ENCODE measurements around the gene NIPAL3.

The NIPAL3 gene

DNA sequence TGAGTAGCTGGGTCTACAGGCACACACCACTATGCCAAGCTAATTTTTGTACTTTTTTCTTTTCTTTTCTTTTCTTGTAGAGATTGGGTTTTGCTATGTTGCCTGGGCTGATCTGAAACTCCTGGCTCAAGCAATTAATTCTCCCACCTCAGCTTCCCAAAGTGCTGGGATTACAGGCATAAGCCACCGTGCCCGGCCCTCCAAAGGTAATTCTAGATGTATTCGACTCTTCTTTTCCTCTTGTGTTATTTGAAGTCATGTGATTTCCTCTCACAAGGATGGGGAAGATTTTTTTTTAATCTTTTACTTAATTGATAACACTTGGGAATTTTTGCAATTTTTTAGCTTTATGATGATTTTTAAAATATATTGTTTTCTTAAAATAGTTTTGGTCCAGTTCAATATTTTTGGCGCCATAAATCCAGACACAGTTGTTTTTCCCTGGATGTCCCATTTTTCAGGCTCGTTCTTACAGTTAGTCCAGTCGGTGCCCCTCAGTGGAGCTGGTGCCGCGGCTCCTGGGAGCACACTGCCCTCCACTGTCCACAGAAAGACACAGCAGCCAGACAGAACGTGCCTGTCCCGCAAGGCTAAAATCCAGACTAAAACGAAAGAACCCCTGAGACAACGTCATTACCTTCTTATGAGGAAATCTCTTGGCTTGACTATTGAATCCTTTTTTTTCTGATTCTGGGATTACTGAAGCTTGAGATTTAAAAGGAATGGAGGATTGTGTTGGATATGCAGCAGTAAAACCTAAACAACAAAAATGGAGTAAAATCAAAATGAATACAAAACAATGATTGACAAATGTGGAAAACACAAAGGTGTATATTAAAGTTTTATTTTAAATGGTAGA lies 24.4 kb upstream of the NIPAL3 start:
- DNase-seq (ENCODE audit: low read depth in 2 of 3, low spot score in 1 of 3), result peak; percentile 45 to 56 (median 52)

DNA sequence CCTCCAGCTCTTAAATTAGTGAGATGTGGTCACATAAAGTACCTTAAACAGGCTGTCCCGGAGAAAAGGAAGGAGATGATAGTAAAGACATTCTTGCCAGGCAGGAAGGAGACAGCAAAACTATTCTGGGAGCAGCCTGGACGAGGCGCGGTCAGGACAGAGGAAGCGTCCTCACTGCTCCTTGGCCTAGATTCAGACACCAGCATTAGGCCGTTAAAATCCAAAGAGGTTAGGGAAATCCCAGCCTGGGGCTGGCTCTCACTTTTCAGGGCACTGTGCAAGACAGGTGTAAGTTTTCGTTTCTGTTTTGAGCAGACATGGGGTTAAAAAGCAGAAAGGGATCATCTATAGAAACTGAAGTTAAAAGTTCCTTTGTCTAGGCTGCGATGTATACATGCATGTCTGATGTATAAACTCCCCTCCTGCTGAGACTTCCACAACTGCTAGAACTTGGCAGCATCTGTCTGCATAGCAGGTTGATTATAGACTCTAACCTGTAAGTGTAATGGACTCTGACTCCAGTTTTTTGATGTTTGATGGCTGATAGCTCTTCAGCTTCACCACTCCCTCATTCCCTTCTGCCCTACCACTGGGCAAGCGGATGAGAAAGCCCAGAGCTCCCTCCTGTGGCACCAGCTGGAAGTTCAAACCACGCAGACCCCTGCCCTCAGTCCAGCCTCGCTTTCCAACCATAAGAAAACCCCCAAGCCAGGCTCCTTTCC lies 23.6 kb upstream of the NIPAL3 start:
- peak; percentile 47 to 62 (median 48) for DNase-seq (ENCODE audit: low read depth in 2 of 3, low spot score in 1 of 3)

DNA sequence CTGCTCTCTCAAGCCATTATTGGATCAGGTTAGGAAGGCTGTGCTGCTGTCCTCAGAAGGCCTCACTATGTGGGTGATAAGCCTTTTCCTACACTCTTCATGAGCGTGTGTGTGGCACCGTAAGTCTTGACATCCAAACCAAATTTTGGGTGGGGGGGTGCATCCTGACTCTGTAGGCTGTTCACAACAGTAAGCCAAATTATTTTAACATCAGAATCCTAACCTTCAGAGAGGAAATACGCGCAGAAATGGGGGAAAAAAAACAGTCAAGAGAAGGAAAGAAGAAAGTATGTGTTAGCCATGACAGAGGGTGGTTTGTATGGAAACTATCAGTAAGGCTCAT lies 23.0 kb upstream of the NIPAL3 start:
- no peak for DNase-seq (ENCODE audit: low read depth in 2 of 3, low spot score in 1 of 3)

DNA sequence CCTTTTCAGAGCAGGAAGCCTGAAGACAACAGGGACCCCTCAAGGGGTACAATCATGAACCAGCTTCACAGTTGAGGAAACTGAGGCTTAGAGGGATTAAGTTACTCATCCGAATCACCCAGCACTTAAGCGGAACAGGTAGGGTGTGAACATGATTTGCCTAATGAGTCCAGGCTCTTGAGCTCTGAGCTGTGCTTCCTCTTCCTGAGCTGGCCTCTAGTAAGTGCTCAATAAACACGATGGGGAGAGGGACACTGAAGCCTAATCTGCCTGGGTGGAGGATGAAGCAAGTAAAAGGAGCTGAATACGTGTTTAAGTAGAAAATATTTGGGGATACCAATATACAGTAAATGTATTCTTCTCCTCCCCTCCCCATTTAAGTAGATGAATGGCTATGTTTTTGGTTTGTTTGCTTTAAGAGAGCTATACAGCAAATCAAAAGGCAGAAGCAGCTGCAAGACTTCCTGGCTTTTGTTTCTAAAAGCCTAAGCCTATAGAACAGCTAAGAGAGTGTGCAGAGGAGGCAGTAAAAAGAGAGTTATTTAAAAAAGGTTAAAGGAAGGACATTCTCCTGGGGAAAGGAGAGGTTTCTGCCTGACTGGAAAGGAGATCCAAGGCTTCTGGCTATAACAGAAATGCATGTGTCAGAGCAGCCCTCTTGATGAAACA lies 22.5 kb upstream of the NIPAL3 start:
- no peak for DNase-seq (ENCODE audit: low read depth in 2 of 3, low spot score in 1 of 3)

DNA sequence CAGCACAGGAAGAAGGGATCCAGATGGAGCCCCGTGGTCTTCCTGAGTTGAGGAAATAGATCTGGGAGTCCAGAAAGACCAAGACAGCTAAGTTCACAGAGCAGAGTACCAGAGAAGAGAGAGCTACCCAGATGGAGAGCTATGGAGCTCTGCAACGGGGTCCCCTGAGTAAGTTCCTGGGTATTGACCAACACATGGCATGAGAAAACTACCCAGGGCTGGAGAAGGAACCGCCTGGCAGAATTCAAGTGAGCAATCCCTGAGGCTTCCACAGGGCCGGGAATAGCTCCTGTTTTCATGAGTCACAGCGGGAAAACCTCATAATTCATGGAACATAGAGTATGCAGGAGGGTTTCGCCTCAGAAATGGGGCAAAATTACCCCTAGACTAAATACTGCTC lies 21.7 kb upstream of the NIPAL3 start:
- no peak for DNase-seq (ENCODE audit: low read depth in 2 of 3, low spot score in 1 of 3)

DNA sequence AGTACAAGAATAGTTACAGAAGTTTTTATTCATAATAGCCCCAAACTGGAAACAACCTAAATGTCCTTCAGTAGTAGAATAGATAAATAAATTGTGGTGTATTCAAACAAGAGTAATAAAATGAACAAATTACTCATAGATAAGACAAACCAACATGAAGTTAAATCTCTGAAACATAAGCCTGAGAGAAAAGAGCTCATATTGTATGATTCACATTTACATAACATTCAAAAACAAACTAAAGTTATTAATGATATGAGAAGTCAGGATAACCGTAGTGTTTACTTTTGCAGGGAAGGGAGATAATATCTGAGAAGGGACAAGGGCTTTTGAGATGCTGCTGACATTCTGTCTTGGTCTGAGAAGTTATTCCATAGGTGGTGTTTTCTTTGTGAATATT lies 15.5 kb upstream of the NIPAL3 start:
- no peak for DNase-seq (ENCODE audit: low read depth in 2 of 3, low spot score in 1 of 3)

DNA sequence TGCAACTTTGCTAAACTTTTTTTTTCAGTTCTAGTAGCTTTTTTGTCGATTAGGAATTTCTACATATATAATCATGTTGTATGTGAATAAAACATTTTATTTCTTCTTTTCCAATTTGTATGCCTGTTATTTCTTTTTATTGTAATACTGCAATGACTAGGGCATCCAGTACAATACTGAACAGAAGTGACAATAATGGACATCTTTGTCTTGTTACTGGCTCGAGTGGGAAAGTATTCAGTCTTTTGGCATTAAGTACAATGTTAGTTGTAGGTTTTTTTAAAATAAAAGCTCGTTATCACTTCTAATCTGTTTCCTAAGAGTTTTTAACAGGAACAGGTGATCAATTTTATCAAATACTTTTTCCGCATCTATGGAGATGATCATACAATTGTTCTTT lies 11.8 kb upstream of the NIPAL3 start:
- no peak for DNase-seq (ENCODE audit: low read depth in 2 of 3, low spot score in 1 of 3)

DNA sequence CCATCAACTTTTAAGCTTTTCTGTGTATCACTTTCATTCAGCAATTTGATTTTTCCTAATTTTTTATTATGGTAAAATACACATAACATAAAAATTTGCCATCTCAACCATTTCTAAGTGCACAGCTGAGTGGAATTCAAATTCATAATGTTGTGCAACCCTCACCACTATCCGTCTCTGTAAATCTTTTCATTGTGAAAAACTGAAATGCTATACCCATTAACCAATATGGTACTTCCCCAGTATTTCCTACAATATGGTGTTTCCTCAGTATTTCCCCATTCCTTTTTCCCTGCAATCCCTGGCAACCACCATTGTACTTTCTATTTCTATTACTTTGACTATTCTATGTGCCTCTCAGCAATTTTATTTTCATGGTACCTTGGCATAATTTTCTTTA lies 8.8 kb upstream of the NIPAL3 start:
- DNase-seq (ENCODE audit: low read depth in 2 of 3, low spot score in 1 of 3), result no peak

DNA sequence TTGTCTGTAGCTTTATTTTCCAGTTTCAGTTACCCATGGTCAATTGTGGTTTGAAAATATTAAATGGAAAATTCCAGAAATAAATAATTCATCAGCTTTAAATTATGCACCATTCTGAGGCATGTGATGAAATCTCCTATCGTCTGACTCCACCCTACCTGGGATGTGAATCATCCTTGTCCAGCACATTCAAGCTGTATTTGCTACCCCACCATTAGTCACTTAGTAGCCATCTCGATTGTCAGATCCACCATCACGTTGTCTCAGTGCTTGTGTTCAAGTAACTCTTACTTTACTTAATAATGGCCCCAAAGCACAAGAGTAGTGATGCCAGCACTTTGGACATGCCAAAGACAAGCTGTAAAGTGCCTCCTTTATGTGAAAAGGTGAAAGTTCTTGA lies 6.1 kb upstream of the NIPAL3 start:
- no peak for DNase-seq (ENCODE audit: low read depth in 2 of 3, low spot score in 1 of 3)

DNA sequence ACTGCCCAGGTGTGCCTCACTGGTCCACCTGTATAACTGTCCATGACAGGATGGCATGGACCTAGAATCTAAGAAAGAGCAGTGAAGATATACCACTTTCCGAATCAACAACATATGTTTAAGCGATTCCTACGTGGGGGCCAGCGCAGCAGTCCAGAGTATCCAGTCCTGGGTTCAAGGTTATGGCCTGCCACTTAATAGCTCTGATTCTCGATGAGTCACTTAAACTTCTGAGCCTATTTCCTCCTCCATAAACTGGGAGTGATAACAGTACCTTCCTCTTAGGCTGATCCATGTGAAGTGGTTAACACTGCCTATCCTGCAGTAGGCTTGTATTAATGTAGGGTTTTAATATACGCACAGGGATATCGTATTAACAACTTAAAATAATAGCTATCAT lies 4.9 kb upstream of the NIPAL3 start:
- DNase-seq (ENCODE audit: low read depth in 2 of 3, low spot score in 1 of 3), result no peak

DNA sequence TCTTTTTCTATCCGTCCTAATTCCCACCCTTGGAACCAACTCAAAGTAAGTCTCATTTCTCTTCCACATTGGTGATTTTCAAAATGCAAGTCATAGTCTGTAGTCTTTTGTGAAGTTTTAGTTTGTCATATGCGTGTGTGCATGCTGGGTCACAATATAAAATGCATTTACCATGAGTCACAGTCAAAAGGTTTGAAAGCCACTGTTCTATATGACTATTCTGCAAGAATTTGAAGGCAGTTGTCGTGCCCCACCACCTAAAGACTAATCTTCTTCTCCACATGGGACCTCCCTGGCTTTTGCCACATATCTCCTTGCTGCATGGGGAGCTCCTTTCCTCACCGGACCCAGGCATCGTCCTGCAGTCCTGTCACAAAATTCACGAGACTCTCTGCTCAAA lies 3.6 kb upstream of the NIPAL3 start:
- DNase-seq (ENCODE audit: low read depth in 2 of 3, low spot score in 1 of 3), result no peak

DNA sequence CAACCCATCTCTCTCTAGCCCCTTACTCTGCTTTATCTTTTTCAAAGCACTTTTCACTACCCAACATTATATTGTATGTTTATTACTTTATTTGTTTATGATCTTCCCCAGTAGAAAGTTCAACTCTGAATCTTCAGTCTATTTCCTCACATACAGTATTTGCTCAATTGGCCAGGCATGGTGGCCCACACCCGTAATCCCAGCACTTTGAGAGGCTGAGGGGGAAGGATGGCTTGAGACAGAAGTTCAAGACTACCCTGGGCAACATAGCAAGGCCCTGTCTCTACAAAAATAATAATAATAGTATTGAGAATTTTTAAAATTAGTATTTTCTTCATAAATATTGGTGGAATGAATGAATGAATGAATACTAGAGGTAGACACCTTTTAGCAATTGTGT lies 3.2 kb upstream of the NIPAL3 start:
- DNase-seq (ENCODE audit: low read depth in 2 of 3, low spot score in 1 of 3), result no peak

DNA sequence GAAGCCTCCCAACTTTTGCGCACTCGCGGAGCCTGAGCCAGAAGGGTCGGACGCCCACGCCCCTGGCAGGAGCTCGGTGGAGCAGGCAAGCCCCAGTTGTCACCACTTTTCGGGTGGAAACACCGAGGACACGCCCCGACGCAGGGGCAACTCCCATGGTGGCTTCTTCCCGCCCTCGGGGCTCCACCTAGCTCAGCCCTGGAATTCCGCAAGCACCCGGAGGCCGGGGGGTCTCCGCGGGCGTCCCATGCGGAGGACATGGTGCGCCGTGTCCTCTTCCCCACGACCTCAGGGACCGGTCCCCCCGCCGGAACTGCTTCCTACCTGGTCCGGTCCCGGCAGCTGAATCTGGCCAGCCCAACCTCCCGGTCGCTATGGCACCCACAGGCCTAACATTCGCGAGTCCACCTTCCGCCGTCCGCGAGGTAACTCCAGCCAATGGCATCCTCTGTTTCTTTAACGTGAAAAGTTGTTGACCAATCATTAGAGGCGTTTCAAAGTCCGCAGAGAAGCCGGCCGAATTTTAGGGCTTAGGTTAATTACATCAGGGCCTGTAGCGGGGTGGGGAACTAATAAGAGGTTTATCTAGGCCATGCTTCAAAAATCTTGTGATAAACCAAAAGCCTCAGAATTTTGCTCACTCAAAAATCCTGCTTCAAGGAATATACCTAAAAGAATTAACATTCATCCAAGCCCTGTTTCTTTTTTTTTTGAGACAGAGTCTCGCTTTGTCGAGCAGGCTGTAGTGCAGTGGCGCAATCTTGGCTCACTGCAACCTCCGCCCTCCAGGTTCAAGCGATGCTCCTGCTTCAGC lies 2.0 kb upstream of the NIPAL3 start, which contains the start of gene STPG1:
Gene STPG1 (minus strand): TSS at position 433 of the 814 bp plus-strand sequence. CDS start 12,394 bp downstream, outside the sequence.
- DNase-seq (ENCODE audit: low read depth in 2 of 3, low spot score in 1 of 3), result peak; percentile 67 to 96 (median 76)

DNA sequence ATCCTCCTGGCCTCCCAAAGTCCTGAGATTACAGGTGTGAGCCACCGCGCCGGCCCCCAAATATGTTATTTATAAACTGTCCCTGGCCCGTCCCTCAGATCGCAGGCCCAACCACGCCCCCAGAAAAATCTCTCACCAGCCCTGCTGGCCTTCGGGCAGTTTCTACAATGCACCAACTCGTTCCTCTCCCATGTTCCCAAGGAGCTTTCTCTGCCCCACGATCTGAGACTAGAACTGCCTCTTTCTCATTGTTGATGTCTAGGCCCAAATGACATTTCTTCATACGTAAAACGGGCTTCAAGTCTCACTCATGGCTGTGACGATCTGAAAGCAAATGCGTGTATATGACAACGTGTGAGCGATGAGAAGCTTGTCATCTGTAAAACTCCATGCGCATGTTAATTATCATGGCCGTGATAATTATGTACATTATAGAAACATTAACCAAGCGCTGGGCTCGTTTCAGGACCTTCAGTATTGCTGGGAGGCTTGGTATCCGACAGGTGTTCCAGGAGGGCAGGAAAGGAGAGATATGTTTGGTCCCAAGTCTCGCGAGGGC lies 748 bp upstream of the NIPAL3 start:
- DNase-seq (ENCODE audit: low read depth in 2 of 3, low spot score in 1 of 3), result no peak

DNA sequence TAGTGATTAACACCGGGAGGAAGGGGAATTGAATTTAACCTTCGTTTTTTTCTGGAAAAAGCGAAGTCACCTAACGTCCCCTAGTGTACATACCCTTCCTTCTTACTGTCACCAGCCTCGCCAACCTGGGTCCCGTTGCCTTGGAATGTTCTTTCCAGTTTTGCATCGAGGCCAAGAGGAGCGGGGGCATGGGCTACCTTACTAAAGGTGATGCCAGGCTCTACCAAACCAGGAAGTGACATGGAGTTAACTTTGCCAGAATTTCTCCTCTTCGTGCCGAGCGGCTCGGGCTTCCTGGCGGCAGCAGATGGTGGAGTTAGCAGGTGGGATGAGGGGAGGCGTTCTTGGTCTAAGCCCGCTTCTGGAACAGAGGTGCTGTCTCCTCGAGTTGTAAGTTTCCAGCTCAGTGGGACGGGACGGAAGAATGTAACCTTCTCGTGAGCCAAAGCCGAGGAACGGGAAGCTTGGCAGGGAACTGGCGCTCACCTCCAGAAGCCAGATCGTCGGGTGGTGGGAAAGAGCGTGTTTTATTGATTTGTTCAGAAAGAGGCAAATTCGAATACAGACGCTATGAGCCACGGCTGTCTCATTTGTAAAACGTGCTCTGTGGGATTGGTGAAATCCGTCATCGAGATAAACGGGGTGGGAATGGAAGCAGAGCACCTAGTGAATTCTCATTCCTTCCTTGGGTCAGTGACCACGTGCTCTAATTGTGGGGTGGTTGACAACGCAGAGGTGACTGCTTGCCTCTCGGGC lies 486 bp downstream of the NIPAL3 start:
- DNase-seq (ENCODE audit: low read depth in 2 of 3, low spot score in 1 of 3), result no peak

DNA sequence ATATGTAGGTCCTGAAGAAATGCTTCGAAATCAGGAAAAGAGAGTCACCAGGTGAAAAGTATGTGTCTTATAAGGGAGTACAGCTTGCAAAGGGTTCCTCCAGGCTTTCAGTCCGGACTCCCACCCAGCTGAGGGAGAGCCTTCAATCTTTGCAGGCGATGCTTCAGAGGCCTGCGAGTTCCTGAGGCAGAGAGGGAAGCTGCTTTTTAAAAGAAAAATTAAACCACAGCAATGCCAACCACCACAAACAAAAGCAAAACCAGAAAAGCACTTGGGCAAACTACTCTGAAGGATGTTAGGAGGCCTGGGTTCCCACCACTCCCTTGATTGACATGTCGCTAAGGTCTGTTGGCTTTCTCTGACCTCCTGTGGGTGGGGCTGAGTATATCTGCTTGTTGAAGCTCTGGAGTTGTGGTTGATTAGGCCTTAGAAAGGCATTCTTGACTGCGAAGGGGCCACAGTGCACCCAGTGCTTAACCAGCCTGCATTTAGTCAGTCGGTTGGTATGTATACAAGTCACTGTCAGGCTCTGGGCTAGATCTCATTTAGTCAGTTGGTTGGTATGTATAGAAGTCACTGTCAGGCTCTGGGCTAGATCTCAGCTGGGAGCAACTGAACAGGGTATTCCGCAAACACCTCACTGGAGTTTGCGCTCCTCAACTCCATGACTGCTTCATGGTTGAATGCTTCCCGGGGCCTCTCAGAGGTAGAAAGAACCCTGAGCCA lies 1.2 kb downstream of the NIPAL3 start:
- peak in 2 of 3 donors; percentile 27 to 29 for DNase-seq (ENCODE audit: low read depth in 2 of 3, low spot score in 1 of 3)

DNA sequence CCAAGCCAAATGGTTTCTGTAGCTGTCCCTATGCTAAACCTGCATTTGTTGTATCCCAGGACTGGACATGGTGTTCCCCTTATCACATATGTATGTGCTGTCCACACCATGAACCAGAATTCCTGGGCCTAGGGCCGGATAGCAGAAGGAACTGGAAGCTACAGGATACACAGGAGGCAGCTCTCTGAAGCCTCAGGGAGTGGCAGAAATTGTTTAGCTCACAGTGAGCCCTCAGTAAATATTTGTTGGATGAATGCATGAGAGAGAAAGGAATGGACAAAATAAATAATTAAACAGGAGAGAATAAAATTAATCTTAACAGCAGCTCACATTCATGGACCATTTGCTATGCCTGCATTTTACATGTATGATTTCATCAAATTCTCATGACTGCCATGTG lies 2.1 kb downstream of the NIPAL3 start:
- no peak for DNase-seq (ENCODE audit: low read depth in 2 of 3, low spot score in 1 of 3)

DNA sequence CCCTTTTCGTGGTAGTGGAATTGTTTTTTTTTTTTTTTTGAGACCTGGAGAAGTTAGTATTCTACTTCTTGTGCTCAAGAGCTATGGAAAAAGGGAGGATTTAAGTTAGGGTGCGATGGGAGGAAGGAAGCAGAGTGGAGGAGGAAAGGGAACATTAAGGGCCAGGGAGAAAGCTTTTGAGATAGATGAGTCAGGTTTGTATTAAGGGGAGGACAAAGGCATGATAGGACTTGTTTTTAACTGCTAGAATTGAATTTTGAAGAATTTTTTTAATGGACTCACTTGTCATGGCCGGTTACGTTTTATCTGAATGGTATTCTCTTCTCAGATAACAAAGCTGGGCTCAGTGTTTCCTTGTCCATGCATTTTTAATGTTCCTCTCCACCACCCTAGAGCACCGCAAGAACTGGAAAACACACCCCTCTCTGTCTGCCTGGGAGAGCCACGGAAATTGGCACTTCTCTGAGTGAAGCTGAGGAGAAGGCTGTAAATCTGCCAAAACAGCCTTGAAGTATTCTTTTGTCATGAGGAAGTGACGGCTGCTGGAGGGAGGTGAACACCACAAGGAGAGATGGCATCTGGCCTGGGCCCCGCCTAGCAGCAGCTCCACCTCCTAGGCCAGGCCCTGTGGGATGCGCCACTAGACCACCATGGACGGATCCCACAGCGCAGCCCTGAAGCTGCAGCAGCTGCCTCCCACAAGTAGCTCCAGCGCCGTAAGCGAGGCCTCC lies 3.5 kb downstream of the NIPAL3 start:
- DNase-seq (ENCODE audit: low read depth in 2 of 3, low spot score in 1 of 3), result no peak

DNA sequence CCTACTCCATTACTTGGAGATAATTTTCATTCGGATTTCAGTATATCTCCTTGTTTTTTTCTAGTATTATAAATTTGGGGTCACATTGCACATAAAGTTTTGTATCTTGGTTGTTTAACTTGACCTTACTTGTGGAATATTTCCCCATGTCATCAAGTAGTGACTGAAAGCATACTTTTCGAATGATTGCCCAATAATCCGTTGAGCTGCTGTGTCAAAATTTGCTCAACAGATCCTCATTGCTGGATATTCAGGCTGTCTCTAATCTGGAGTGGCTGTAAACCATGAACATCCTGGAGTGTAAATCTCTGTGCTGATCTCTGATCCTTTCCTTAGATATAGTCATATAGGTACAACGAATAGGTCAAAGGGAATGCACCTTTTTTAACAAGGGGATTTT lies 4.9 kb downstream of the NIPAL3 start:
- DNase-seq (ENCODE audit: low read depth in 2 of 3, low spot score in 1 of 3), result no peak
